KOPT-K1 (cell line): ENCODE data around the gene KRT35.

Experiments
- H3K27ac ChIP-seq: fragments of 200-600 bp; sonication (generic); 2 replicates; pipeline ENCODE4 v1.5.1; 2016; ENCODE audit warnings: antibody characterized with exemption, mild to moderate bottlenecking, low read depth, low read length; ENCODE audit not compliant: poor library complexity, severe bottlenecking
- H3K36me3 ChIP-seq: fragments of 200-600 bp; sonication (generic); 2 replicates; pipeline ENCODE4 v1.5.1; 2017; ENCODE audit warnings: antibody characterized with exemption, mild to moderate bottlenecking, low read length, moderate library complexity; ENCODE audit not compliant: insufficient read depth
- H3K9me3 ChIP-seq: fragments of 200-600 bp; sonication (generic); 2 replicates; pipeline ENCODE4 v1.5.1; 2017; ENCODE audit warnings: antibody characterized with exemption, low read length, mild to moderate bottlenecking; ENCODE audit not compliant: insufficient read depth, poor library complexity, severe bottlenecking

KRT35 gene

DNA sequence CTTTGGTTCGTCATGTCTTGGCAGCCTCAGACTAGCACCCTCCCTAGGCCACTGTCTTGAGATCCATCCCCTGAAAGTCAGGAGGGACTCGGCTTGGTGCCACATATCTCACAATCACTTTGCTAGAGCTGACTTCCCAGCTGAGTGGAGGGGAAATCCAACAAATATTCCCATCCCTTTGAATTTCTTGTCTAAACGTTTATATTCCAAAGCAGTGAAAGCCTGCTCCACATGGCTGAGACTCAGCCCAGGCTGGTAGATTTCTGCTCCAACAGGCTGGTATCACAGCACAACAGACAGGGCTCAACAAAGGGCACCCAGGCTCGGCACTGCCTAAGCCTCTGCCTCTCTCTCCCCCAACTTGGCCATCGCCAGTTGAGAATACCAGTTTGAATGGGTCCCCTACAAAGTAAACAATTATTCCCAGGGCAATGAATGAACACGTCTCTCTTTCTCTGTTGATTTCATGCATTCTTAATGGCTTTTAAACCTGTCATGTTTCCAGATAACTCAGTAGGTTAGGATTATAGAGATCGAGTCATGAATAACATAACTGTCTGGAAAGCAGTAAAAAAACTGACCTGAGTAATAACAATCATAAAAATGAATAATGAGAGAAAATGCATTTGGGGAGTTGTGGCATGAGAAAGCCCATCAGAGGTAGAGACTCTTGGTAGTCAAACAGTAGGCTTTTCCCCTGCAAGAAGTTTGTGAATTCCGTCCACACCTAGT is 23.5 kb upstream of the KRT35 start:
- Histone ChIP-seq H3K36me3 (no peaks in the 10 kb centered on the region), H3K9me3 (no peaks in the 10 kb centered on the region), H3K27ac (no peak overlapping the region)

DNA sequence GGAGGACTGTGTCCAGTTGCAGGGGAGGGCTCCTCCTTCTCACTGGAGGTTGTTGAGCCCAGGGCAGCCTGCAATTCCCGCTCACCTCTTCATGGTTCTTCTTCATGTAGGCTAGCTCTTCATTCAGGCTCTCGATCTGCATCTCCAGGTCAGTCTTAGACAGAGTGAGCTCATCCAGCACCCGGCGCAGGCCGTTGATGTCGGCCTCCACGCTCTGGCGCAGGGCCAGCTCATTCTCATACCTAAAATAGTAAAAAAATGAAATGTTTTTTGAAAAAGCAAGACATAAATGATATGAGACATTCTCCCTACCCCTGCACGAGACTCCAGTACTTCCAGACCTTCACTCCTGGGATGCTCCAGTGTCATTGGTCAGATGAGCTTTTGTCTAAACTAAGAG is 22.3 kb upstream of the KRT35 start:
- H3K36me3 ChIP-seq, result no peaks in the 10 kb centered on the region
- no peak overlapping the region for H3K27ac ChIP-seq
- no peaks in the 10 kb centered on the region for H3K9me3 ChIP-seq

DNA sequence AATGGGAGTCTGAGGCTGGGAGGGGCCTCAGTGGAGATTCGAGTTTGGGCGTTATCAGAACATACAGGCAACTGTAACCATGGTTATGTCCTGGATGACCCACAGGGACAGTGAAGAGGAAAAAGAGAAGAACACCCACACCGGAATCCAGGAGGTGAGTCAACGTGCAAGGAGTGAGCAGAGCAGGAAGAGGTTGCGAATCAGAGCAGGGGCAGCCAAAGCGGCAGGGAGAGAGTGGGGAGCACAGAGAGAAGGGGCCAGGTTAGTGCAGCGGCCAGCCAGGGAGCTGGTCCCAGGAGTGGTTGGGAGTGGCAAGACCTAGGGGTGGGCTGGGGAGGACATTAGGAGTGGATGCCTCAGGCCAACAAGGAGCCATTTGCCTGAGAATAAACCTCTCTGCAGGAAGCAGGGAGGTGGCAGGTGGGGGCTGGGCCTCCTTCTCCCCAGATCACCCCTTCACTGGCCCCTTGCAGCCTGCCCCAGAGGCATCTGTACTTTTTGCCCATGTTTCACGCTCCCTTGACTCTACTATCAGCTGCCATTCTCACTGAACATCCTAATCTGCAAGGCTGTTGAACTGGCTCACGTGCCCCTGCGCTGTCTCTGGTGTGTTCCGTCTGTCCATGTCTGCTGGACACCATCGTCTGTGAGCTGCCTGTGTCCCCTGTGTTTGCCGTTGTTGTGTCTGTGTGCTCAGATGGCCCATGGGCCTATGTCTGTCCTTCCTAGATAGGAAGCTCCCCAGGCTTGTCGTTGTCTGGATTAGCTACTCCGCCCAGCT is 19.4 kb upstream of the KRT35 start:
- Histone ChIP-seq H3K36me3 (no peaks in the 10 kb centered on the region), H3K9me3 (no peaks in the 10 kb centered on the region), H3K27ac (no peak overlapping the region)

DNA sequence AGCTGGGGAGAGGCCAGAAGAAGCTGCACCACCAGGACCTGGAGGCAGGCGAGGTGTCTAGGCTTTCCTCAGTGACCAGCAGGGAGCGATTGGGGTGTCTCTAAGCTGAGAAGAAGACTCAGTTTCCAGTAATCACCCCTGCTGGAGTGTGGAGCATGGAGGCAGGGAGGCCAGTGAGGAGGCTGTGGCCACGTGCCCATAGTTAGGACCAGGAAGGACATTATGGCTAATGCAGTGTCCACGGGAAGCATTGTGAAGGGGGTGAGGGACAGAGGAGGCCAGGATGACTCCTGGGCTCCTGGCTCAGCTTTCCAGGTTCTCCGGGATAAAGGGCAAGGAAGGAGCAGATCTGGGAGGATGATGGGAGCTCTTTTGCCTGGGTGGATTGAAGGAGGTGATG is 18.8 kb upstream of the KRT35 start:
- H3K36me3 ChIP-seq, result no peaks in the 10 kb centered on the region

DNA sequence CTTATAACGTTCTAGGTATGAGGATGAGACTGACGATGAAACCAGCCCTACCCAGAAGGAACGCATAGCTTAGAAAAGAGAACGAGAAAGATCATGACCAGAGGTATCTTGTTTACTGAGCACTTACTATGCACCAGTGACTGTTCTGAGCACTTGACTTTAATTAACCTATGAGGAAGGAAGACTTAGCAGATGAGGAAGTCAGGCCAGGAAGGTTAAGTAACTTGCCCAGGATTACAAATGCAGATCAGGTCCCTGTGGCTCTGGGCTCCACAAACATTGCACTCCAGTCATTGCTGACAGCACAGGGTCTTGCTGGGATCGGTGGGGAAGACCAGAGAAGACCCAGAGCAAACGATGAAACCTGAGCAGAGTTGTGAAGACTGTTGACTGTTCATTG is 17.3 kb upstream of the KRT35 start:
- Histone ChIP-seq H3K36me3 (no peaks in the 10 kb centered on the region), H3K27ac (no peak overlapping the region), H3K9me3 (no peaks in the 10 kb centered on the region)

More for the DNA sequence above, 18.8 kb upstream of the KRT35 start:
- H3K9me3 ChIP-seq, result no peaks in the 10 kb centered on the region
- no peak overlapping the region for H3K27ac ChIP-seq

DNA sequence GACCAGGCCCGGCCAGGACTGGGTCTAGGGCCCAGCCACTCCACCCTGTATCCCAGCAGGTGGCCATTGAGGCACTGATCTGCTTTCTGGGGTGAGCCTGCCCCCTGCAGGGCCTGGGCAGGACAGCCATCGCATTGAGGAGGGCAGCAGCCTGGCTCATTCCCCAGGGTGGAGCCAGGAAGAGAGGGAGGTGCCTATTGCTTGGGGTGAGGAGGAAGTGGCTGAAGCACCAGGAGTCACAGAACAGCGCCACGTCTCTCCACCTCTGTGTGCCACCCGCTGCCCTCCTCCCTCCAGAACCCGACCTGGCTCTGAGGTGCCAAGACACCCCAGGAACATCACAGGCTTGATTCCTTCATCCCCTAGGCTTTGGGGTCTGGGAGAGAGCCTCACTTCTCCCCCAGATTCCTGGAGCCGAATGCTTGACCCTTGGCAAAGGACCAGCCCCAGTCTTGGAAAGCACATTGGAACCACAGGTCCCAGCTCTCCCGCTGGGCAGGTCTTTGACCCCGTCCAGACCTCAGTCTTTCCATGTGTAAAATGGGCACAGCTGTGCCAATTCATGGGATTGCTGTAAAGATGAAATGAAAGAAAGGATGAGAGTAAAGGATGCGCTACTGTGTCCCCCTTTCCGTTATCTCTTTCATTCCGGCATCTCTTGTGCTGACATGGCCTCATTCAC is 16.0 kb upstream of the KRT35 start:
- Histone ChIP-seq H3K27ac (no peak overlapping the region), H3K9me3 (no peaks in the 10 kb centered on the region)

DNA sequence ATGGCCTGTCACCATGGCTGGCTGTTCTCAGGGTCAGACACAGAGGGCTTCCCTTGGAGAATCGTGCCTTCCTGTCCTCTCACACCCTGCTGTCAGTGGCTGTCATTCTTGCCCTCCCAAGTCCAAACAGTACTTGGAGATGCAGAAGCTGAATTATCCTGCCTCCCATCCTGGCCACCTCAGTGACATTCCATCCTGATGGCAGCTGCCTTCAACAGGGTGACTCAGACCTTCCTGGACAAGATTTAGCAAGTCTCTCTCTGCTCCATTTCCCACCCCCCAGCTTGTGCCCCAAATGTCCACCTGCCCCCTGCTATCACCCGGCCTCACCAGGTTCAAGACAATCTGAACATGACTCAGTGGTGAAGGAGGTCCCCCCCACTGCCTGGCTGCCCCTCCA is 13.6 kb upstream of the KRT35 start:
- H3K9me3 ChIP-seq, result no peaks in the 10 kb centered on the region
- H3K36me3 ChIP-seq, result no peaks in the 10 kb centered on the region
- H3K27ac ChIP-seq, result no peak overlapping the region

More for the DNA sequence above, 16.0 kb upstream of the KRT35 start:
- H3K36me3 ChIP-seq, result no peaks in the 10 kb centered on the region

DNA sequence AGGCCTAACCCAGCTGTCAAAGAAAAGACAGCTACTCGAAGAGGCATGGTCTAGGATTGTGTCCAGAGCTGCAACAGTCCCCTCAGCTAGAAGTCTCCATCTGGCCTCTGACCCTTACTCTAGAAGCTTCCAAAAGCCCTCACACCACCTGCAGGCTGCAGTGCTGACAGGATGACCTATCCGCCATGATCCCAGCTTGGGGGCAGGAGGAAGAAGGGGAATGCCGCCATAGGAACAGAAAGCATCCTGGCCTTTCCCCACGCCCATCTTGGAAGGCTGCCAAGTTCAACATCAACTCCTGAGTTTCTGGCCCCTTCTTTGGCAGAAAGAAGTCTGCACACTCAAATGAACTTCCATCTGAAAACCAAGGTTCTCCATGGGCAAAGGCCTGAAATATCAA is 11.8 kb upstream of the KRT35 start:
- Histone ChIP-seq H3K36me3 (no peaks in the 10 kb centered on the region), H3K27ac (no peak overlapping the region), H3K9me3 (no peaks in the 10 kb centered on the region)

DNA sequence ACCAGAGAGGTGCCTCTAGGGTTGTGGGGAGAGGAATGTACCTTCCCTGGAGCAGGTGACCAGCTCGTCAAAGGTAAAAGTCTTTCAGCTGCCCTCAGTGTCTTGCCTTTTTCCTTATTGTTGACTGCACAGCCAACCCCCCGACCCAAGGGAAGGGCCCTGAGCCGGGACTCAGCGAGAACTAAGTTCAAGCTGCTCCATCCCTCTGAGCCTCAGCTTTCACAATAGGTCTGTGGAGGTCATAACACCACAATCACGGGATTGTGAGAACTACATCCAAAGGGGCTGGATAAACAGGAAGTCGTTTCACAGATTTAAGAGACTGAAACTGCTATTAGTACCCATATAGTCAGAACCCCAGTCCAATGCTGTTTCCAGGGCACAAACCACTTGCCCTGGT is 11.4 kb upstream of the KRT35 start:
- Histone ChIP-seq H3K36me3 (no peaks in the 10 kb centered on the region), H3K27ac (no peak overlapping the region), H3K9me3 (no peaks in the 10 kb centered on the region)

DNA sequence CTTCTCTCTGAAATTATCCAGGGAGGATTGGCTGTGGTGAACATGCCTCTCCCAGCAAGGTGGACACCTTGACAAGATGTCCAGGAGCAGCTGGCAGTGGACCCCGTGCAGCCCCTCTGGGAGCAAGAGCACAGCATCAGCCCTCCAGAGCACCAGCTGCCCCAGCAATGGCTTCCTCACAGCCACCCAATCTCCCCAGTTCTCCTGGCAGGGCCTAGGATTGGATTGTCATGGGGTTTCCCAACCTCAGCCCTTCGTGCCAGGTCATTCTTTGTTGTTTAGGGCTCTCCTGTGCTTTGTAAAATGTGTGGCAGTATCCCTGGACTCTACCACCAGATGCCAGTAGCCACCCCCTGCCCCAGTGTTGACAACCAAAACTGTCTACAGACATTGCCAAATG is 10.5 kb upstream of the KRT35 start:
- Histone ChIP-seq H3K36me3 (no peaks in the 10 kb centered on the region), H3K27ac (no peak overlapping the region), H3K9me3 (no peaks in the 10 kb centered on the region)

DNA sequence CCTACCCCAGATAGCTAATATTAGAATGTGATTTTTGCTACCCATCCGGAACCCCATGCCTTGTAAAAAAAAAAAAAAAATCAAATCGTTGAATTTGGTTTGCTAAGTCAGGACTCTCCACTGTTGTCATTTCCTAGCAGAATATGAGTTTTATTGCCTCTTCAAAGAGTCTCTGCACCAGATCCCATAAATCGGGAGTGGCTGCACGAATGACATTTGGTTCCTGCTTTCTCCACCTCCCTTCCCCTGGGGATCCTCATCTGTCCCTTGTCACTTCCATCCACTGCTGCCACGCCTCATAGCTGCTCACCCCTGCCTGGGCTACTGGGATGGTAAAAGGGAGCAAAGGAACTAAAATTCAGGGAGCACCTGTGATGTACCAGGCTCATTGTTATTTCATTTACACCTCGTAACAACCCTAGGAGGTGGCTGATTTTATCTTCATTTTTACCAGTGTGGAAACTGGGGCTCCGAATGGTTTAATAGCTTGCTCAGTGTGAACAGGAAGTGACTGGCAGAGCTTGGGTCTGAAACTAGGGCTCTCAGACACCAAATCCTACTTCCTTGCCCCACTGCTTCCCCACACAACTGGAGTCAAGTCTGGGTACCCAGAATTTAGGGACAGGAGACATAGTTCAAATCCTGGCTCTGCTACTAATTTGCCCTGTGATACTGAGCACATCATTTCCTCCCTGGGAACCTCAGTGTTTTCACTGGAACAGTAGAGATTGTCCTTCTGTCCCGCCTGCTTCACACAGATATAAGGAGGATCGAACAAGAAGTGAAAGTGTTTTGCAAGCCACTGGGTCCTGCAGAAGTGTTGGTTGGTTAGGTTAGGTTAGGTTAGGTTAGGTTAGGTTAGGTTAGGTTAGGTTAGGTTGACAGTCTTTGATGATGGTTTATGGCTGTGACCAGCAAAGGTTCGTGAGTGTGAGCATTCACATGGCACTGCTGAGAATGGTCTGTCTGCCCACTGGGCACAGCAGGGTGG is 9.3 kb upstream of the KRT35 start:
- H3K27ac ChIP-seq, result no peak overlapping the region
- H3K36me3 ChIP-seq, result no peaks in the 10 kb centered on the region

DNA sequence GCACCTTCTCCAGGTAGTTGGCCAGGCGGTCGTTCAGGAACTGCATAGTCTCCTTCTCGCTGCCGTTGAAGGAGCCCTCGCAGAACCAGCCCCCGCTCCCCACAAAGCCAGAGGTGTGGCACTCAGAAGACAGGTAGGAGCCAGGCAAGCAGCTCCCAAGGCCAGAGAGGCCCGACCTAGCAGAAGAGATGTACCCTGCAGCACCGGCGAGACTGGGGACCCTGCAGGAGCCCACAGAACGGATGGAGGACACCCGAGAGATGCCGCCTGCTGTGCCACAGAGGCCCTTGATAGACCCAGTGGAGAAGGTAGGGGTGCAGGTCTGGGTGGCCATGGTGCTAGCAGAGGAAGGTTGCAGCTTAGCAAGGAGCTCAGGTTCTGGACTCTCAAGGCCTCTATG is 8.6 kb upstream of the KRT35 start, which contains the start of gene KRT36:
Gene KRT36, minus strand, starts transcription at position 380 of the 400 bp plus-strand sequence. Its CDS starts 46 bp downstream, at position 334.
- H3K9me3 ChIP-seq, result no peaks in the 10 kb centered on the region
- no peak within 1 kb of the TSS for H3K27ac ChIP-seq

More for the DNA sequence above, 9.3 kb upstream of the KRT35 start:
- no peaks in the 10 kb centered on the region for H3K9me3 ChIP-seq

DNA sequence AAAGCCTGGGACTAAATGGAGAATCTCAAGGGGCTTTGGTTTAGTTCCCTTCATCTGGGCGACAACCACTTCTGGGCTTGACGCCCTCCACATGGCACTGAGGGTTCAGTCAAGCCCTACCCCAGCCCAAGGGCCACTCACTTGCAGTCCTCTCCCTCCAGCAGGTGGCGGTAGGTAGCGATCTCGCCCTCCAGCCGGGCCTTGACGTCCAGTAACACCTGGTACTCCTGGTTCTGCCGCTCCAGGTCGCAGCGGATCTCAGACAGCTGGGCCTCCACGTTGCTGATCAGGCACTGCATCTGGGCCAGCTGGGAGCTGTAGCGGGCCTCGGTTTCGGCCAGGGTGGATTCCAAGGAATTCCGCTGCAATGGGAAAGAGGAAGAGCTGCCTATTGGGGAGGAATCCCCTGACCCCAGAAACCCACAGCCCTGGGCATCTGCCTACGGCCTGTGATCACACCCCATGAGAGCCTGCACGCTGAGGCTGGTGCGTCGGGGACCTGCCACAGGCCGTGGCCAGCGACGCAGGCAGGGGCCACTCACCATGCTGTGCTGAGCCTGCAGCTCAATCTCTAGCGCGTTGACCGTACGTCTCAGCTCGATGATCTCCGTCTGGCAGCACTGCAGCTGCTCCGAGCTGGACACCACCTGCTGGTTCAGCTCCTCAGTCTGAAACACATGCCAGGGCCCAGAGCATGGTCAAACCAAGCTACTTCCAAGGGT is 6.0 kb upstream of the KRT35 start:
- H3K36me3 ChIP-seq, result no peaks in the 10 kb centered on the region
- H3K27ac ChIP-seq, result no peak overlapping the region
- no peaks in the 10 kb centered on the region for H3K9me3 ChIP-seq

More for the DNA sequence above, 8.6 kb upstream of the KRT35 start, which contains the start of gene KRT36:
- no peaks in the 10 kb centered on the region for H3K36me3 ChIP-seq

DNA sequence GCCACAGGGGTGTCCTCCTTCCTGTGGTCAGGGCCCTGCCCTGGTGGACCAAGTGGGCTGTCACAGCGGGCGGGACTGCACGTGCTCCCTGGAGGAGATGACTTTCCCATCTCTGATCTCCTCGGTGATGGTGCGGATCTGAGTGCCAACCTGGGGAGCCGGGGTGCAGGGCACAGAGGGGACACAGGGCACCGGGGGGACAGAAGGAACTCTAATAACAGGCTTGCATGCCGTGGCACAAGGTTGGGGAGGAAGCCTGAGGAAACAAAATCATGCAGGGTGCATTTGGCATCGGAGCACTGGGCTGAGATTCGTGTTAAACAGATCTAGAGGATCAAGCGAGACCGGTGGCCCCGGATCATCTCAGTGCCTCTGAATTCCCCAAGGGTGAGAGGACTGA is 5.4 kb upstream of the KRT35 start:
- no peaks in the 10 kb centered on the region for H3K36me3 ChIP-seq
- no peaks in the 10 kb centered on the region for H3K9me3 ChIP-seq

More for the DNA sequence above, 5.4 kb upstream of the KRT35 start:
- no peak overlapping the region for H3K27ac ChIP-seq
